Measurements from ENCODE around the gene PFN1.

- TF ChIP-seq CTCF (IDR thresholded peaks at IDR 0.05) (no peak), POLR2A (IDR thresholded peaks at IDR 0.05) (no peak), EP300 (IDR thresholded peaks at IDR 0.05) (no peak)
Observed at GRCh38 chr17:4951486-4951885, 3.2 kb upstream of the PFN1 start.

Measured in ovary (tissue), 3 donors.